HepG2 (cell line): ENCODE results near the gene PCLO. TPM values are rescaled to one million over a fixed set of nuclear protein-coding genes. Genes with fewer than 3 reads are reported as not detected.

ENCODE experiments used
- ATAC-seq: fragments of 200-7000 bp; cut with Tn5 transposase; 3 replicates; pipeline ENCODE4 v1.9.1; 2020; ENCODE audit warnings: mild to moderate bottlenecking, moderate library complexity
- BruUV-seq: library from RNA; stranded (reverse); fragments of 400-500 nt; replicated peaks from 2 replicates; lab custom pipeline; 2021; lab: Mats Ljungman, UMichigan
- CTCF ChIA-PET: fragments of 300-600 bp; formaldehyde crosslinking; extraction: SDS; loops from one replicate; lab custom pipeline; 2021; ENCODE audit warnings: low total read pairs, inconsistent platforms, low intra/inter-chr PET ratio; lab: Yijun Ruan, JAX
- POLR2A ChIA-PET: fragments of 350-600 bp; sonication (Branson Sonifier 250); formaldehyde crosslinking; loops from one replicate; lab custom pipeline; 2020; ENCODE audit warnings: antibody characterized with exemption, inconsistent platforms; lab: Yijun Ruan, JAX
- DNase-seq: peaks from one replicate; pipeline ENCODE4 v3.0.0-alpha.2; 2015; ENCODE audit warnings: low spot score
- FAIRE-seq: peaks from 3 replicates; lab custom pipeline; 2011; peaks lifted over from hg19 to GRCh38; lab: Jason Lieb, UNC
- H2AFZ ChIP-seq: one replicate; pipeline ENCODE4 v1.6.1; 2011; ENCODE audit warnings: low read length, inconsistent platforms
- H3K27ac ChIP-seq: fragments of 300-600 bp; 3 replicates; pipeline ENCODE4 v1.8.0; 2011; ENCODE audit warnings: mixed run types, mild to moderate bottlenecking, mixed read lengths, low read length, inconsistent platforms; ENCODE audit not compliant: insufficient read depth; ENCODE audit errors: extremely low read length
- H3K27me3 ChIP-seq, 2 experiments: fragments of 200-600 bp in 1 of 2; 2 replicates in 1 of 2; 3 replicates in 1 of 2; pipeline versions ENCODE4 v1.6.0 to v1.8.0; 2011; ENCODE audit warnings: low read length in 2 of 2, mild to moderate bottlenecking in 2 of 2, moderate library complexity in 2 of 2, inconsistent platforms in 1 of 2; ENCODE audit not compliant: insufficient read depth in 2 of 2, control insufficient read depth in 1 of 2
- H3K36me3 ChIP-seq, 2 experiments: fragments of 200-600 bp in 1 of 2; replicated peaks in 1 of 2; 2 replicates in 1 of 2; 3 replicates in 1 of 2; pipeline versions ENCODE4 v1.5.1 to v1.8.0; 2011; ENCODE audit warnings: low read length in 2 of 2, inconsistent platforms in 1 of 2; ENCODE audit not compliant: insufficient read depth in 2 of 2, control insufficient read depth in 1 of 2
- H3K4me1 ChIP-seq: 2 replicates; pipeline ENCODE4 v1.5.1; 2012; ENCODE audit warnings: low read length, inconsistent platforms; ENCODE audit not compliant: insufficient read depth
- H3K4me2 ChIP-seq: 2 replicates; pipeline ENCODE4 v1.6.0; 2011; ENCODE audit warnings: low read depth, low read length, inconsistent platforms
- H3K4me3 ChIP-seq, 3 experiments: fragments of 200-600 bp in 1 of 3; sonication (generic), shearing (Covaris generic) in 1 of 3; replicated peaks in 1 of 3; 2 replicates each; pipeline ENCODE4 v1.5.1; 2011 to 2016; ENCODE audit warnings: low read length in 3 of 3, inconsistent platforms in 2 of 3, low read depth in 2 of 3, mild to moderate bottlenecking in 2 of 3, control low read depth in 1 of 3, mixed read lengths in 1 of 3; ENCODE audit not compliant: insufficient read depth in 1 of 3
- H3K79me2 ChIP-seq: one replicate; pipeline ENCODE4 v1.6.1; 2011; ENCODE audit warnings: low read length, inconsistent platforms; ENCODE audit not compliant: insufficient read depth
- H3K9ac ChIP-seq: 2 replicates; pipeline ENCODE4 v1.6.0; 2011; ENCODE audit warnings: mild to moderate bottlenecking, low read depth, low read length, inconsistent platforms; ENCODE audit not compliant: insufficient read depth
- H3K9me3 ChIP-seq: 2 replicates; pipeline ENCODE4 v1.5.1; 2012; ENCODE audit warnings: mild to moderate bottlenecking, low read length
- H4K20me1 ChIP-seq: 2 replicates; pipeline ENCODE4 v1.6.0; 2011; ENCODE audit warnings: inconsistent platforms, mild to moderate bottlenecking, low read length, moderate library complexity; ENCODE audit not compliant: insufficient read depth
- CEBPG ChIP-seq: IDR thresholded peaks from 2 replicates; pipeline ENCODE4 v1.6.1; 2016
- FOXJ3 ChIP-seq: sonication (generic); formaldehyde crosslinking; IDR thresholded peaks from 2 replicates; pipeline ENCODE4 v1.4.0; 2020; ENCODE audit warnings: missing genetic modification reagents, mild to moderate bottlenecking, borderline replicate concordance
- FOXK2 ChIP-seq: fragments of 450-650 bp; IDR thresholded peaks from 2 replicates; pipeline ENCODE4 v1.6.1; 2016
- HHEX ChIP-seq: IDR thresholded peaks from 2 replicates; pipeline ENCODE4 v1.6.1; 2016; ENCODE audit warnings: control low read depth
- HOXD1 ChIP-seq: sonication (generic); formaldehyde crosslinking; IDR thresholded peaks from 2 replicates; pipeline ENCODE4 v1.5.0; 2020; ENCODE audit warnings: missing genetic modification reagents
- MTA1 ChIP-seq: sonication (generic); formaldehyde crosslinking; IDR thresholded peaks from 2 replicates; pipeline ENCODE4 v1.4.0; 2020; ENCODE audit warnings: missing genetic modification reagents, mild to moderate bottlenecking, borderline replicate concordance
- PTBP1 ChIP-seq: fragments of 200-400 bp; formaldehyde crosslinking; IDR thresholded peaks from 2 replicates; pipeline ENCODE4 v1.6.1; 2018; ENCODE audit warnings: low read length, low read depth; ENCODE audit not compliant: poor library complexity, severe bottlenecking
- SAFB2 ChIP-seq: sonication (generic); formaldehyde crosslinking; IDR thresholded peaks from 2 replicates; pipeline ENCODE4 v1.5.1; 2020; ENCODE audit warnings: missing genetic modification reagents, low read depth, mild to moderate bottlenecking, borderline replicate concordance
- SRSF1 ChIP-seq: fragments of 200-400 bp; formaldehyde crosslinking; optimal IDR thresholded peaks from 2 replicates; pipeline ENCODE3; 2017; ENCODE audit warnings: mild to moderate bottlenecking, low read depth, low read length, moderate library complexity
- ZFP37 ChIP-seq: sonication (generic); formaldehyde crosslinking; IDR thresholded peaks from 2 replicates; pipeline ENCODE4 v1.4.0; 2020; ENCODE audit warnings: missing genetic modification reagents, borderline replicate concordance
- ZFP41 ChIP-seq: sonication (generic); formaldehyde crosslinking; IDR thresholded peaks from 2 replicates; pipeline ENCODE4 v1.4.0; 2020; ENCODE audit warnings: mild to moderate bottlenecking, missing genetic modification reagents, borderline replicate concordance
- ZFX ChIP-seq: sonication (generic); formaldehyde crosslinking; IDR thresholded peaks from 2 replicates; pipeline ENCODE4 v1.4.0; 2020; ENCODE audit warnings: mild to moderate bottlenecking, low read depth, missing genetic modification reagents, moderate library complexity
- ZNF431 ChIP-seq: sonication (generic); formaldehyde crosslinking; IDR thresholded peaks from 2 replicates; pipeline ENCODE4 v1.9.0; 2022; ENCODE audit warnings: missing genetic modification reagents, low read depth, mild to moderate bottlenecking, borderline replicate concordance
- ZNF879 ChIP-seq: sonication (generic); formaldehyde crosslinking; IDR thresholded peaks from 2 replicates; pipeline ENCODE4 v1.8.1; 2023; ENCODE audit warnings: missing genetic modification reagents
- WGBS: methylation state at CpG from one replicate; pipeline ENCODE4 v1.1.6; 2017; ENCODE audit warnings: low lambda C conversion rate; 5-methylcytosine and 5-hydroxymethylcytosine counted together
- in situ Hi-C: cut with HindIII; loops from 2 replicates; pipeline ENCODE4 v1.10.0; 2017; ENCODE audit warnings: low pct_unique_long_range_greater_than_20kb; ENCODE audit not compliant: extremely low pct_ligation_motif_present
- intact Hi-C: fragments of 100-400 bp; cut with micrococcal nuclease; formaldehyde crosslinking; loops from one replicate; pipeline ENCODE4 v1.10.0; 2022; ENCODE audit not compliant: unreplicated experiment
- polyA plus RNA-seq, 8 experiments: library from polyadenylated mRNA; depleted of rRNA in 3 of 8; stranded (reverse) in 7 of 8; unstranded in 1 of 8; fragments of >200 nt; fragmentation: Illumina TruSeq in 4 of 8; extraction: Trizol in 4 of 8; gene quantifications; 2 replicates each; pipeline versions ENCODE4 v1.2.1 to v1.2.3, GENCODE V29; 2011 to 2016; ENCODE audit warnings: low read depth in 4 of 8, missing spikeins in 1 of 8, mixed read lengths in 1 of 8; ENCODE audit not compliant: insufficient read depth in 1 of 8
- total RNA-seq, 5 experiments: library from RNA; depleted of rRNA; stranded (reverse); fragments of >200 nt; fragmentation: Illumina TruSeq; extraction: Trizol; gene quantifications; 2 replicates each; pipeline ENCODE4 v1.2.3, GENCODE V29; 2016; ENCODE audit warnings: low read depth in 1 of 5
- TF ChIP-seq, protein P1 (sequence below): sonication (generic); formaldehyde crosslinking; IDR thresholded peaks from 2 replicates; pipeline ENCODE4 v1.4.0; 2020; ENCODE audit warnings: missing genetic modification reagents
- TF ChIP-seq, protein P2 (sequence below): sonication (generic); formaldehyde crosslinking; IDR thresholded peaks from 2 replicates; pipeline ENCODE4 v1.4.0; 2020; ENCODE audit warnings: mild to moderate bottlenecking, missing genetic modification reagents
- TF ChIP-seq, protein P3 (sequence below): sonication (generic); formaldehyde crosslinking; IDR thresholded peaks from 2 replicates; pipeline ENCODE4 v1.8.0; 2022; ENCODE audit warnings: missing genetic modification reagents, mild to moderate bottlenecking, borderline replicate concordance
- TF ChIP-seq, protein P4 (sequence below): sonication (generic); formaldehyde crosslinking; conservative IDR thresholded peaks from 2 replicates; pipeline ENCODE4 v1.4.0; 2020; ENCODE audit warnings: missing genetic modification reagents

PCLO gene
- total and polyA plus RNA-seq, 2 of the 13 experiments (the other 11 are each of a cell fraction or from before 2014, with no cell fraction given) = 0.07 to 0.29 TPM

DNA sequence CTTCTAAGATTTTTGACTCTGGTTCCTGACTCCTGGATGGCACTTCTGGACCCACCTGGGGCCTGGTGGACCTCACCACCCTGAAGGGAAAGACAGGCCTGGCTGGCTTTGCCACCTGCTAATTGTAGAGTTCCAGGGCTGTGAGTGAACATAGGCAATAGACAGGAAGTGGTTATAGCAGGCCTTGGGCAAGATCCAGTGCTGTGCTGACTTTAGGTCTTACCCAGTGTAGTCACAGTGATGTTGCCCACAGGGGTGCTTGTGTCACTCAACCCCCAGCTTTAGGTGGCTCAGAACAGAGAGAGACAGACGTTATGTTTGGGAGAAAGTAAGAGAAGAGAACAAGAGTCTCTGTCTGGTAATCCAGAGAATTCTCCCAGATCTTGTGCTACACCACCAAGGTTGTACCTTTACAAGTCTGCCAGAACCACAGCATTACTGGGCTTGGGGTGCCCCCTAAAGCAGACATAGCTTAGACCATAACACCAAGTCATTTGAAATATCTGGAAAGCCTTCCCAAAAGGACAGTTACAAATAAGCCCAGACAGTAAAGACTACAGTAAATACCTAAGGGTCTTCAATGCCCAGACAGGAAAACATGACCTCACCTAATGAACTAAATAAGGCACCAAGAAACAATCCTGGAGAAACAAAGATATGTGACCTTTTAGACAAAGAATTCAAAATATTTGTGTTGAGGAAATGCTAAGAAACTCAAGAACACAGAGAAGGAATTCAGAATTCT is 303.4 kb downstream of the PCLO start:
- 0% methylated on average over 1 of the region's 1 CpG for WGBS
- Histone ChIP-seq H3K27ac (no peak overlapping the region), H3K4me1 (no peaks in the 10 kb centered on the region), H3K79me2 (no peaks in the 10 kb centered on the region), H3K4me2 (no peak overlapping the region), H3K4me3 (no peak overlapping the region), H3K27me3 (no peaks in the 10 kb centered on the region), H2AFZ (no peak overlapping the region), H3K9ac (no peak overlapping the region), H4K20me1 (no peaks in the 10 kb centered on the region), H3K36me3 (no peaks in the 10 kb centered on the region), H3K9me3 (no peaks in the 10 kb centered on the region)
- DNase-seq (no peak), ATAC-seq (no peak), FAIRE-seq (no peak)
- BruUV-seq = no TSS peak
- intact Hi-C loops (no loop called here), in situ Hi-C loops (no loop called here)
- POLR2A ChIA-PET = no interaction called here
- CTCF ChIA-PET = no interaction called here
- TF ChIP-seq CEBPG (CRISPR knock-in tag) (no peak), FOXJ3 (CRISPR knock-in tag) (no peak), MTA1 (CRISPR knock-in tag) (no peak), SRSF1 (no peak), SAFB2 (no peak), FOXK2 (no peak), ZFX (CRISPR knock-in tag) (no peak), ZFP41 (CRISPR knock-in tag) (no peak), HOXD1 (CRISPR knock-in tag) (no peak), ZFP37 (CRISPR knock-in tag) (no peak), PTBP1 (no peak), ZNF879 (CRISPR knock-in tag) (no peak), HHEX (CRISPR knock-in tag) (no peak), ZNF431 (no peak)
- TF ChIP-seq, protein P1, sequence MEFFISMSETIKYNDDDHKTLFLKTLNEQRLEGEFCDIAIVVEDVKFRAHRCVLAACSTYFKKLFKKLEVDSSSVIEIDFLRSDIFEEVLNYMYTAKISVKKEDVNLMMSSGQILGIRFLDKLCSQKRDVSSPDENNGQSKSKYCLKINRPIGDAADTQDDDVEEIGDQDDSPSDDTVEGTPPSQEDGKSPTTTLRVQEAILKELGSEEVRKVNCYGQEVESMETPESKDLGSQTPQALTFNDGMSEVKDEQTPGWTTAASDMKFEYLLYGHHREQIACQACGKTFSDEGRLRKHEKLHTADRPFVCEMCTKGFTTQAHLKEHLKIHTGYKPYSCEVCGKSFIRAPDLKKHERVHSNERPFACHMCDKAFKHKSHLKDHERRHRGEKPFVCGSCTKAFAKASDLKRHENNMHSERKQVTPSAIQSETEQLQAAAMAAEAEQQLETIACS = no peak
- TF ChIP-seq, protein P2, sequence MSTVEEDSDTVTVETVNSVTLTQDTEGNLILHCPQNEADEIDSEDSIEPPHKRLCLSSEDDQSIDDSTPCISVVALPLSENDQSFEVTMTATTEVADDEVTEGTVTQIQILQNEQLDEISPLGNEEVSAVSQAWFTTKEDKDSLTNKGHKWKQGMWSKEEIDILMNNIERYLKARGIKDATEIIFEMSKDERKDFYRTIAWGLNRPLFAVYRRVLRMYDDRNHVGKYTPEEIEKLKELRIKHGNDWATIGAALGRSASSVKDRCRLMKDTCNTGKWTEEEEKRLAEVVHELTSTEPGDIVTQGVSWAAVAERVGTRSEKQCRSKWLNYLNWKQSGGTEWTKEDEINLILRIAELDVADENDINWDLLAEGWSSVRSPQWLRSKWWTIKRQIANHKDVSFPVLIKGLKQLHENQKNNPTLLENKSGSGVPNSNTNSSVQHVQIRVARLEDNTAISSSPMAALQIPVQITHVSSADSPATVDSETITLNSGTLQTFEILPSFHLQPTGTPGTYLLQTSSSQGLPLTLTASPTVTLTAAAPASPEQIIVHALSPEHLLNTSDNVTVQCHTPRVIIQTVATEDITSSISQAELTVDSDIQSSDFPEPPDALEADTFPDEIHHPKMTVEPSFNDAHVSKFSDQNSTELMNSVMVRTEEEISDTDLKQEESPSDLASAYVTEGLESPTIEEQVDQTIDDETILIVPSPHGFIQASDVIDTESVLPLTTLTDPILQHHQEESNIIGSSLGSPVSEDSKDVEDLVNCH (CRISPR knock-in tag) = no peak
- TF ChIP-seq, protein P3, sequence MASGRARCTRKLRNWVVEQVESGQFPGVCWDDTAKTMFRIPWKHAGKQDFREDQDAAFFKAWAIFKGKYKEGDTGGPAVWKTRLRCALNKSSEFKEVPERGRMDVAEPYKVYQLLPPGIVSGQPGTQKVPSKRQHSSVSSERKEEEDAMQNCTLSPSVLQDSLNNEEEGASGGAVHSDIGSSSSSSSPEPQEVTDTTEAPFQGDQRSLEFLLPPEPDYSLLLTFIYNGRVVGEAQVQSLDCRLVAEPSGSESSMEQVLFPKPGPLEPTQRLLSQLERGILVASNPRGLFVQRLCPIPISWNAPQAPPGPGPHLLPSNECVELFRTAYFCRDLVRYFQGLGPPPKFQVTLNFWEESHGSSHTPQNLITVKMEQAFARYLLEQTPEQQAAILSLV (CRISPR knock-in tag) = no peak
- TF ChIP-seq, protein P4, sequence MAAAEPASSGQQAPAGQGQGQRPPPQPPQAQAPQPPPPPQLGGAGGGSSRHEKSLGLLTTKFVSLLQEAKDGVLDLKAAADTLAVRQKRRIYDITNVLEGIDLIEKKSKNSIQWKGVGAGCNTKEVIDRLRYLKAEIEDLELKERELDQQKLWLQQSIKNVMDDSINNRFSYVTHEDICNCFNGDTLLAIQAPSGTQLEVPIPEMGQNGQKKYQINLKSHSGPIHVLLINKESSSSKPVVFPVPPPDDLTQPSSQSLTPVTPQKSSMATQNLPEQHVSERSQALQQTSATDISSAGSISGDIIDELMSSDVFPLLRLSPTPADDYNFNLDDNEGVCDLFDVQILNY = no peak
